B cell (primary cell): Measurements from ENCODE around the gene SDK1.

Source experiments
- EZH2 ChIP-seq: IDR thresholded peaks from 2 replicates; pipeline ENCODE4 v1.6.1; 2012; ENCODE audit warnings: borderline replicate concordance, low read depth, mild to moderate bottlenecking, moderate library complexity, low read length; ENCODE audit not compliant: insufficient read depth, poor library complexity, severe bottlenecking
- TF ChIP-seq, protein P1 (sequence below): fragments of 200-600 bp; IDR thresholded peaks from one replicate; pipeline ENCODE4 v1.8.0; 2022; ENCODE audit warnings: antibody characterized with exemption, mild to moderate bottlenecking

DNA sequence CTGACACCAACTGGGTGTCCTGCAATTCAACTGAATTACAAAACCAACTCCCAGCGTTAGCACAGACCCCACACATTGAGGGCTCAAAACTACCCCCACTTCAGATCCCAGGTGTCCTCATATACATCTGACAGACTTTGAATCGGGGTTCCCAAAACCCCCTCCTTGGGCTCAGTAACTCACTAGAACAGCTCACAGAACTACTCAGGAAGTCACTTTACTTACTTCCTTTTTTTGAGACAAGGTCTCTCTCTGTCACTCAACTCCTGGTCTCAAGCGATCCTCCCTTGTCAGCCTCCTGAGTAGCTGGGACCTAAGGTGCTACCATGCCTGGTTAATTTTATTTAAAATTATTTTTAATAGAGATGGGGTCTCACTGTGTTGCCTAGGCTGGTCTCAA lies 456.0 kb downstream of the SDK1 start:
- TF ChIP-seq EZH2: no peak
- TF ChIP-seq, protein P1, sequence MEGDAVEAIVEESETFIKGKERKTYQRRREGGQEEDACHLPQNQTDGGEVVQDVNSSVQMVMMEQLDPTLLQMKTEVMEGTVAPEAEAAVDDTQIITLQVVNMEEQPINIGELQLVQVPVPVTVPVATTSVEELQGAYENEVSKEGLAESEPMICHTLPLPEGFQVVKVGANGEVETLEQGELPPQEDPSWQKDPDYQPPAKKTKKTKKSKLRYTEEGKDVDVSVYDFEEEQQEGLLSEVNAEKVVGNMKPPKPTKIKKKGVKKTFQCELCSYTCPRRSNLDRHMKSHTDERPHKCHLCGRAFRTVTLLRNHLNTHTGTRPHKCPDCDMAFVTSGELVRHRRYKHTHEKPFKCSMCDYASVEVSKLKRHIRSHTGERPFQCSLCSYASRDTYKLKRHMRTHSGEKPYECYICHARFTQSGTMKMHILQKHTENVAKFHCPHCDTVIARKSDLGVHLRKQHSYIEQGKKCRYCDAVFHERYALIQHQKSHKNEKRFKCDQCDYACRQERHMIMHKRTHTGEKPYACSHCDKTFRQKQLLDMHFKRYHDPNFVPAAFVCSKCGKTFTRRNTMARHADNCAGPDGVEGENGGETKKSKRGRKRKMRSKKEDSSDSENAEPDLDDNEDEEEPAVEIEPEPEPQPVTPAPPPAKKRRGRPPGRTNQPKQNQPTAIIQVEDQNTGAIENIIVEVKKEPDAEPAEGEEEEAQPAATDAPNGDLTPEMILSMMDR: no peak
